SK-N-SH treated with all-trans-retinoic acid at 6 μM for 48 hours (cell line): ENCODE measurements around the gene DOK5.

Source experiments
- ATAC-seq: fragments of 200-7000 bp; cut with Tn5 transposase; 3 replicates; pipeline ENCODE4 v1.9.1; 2020; ENCODE audit warnings: mild to moderate bottlenecking, moderate library complexity
- ARNTL ChIP-seq: fragments of 450-650 bp; formaldehyde crosslinking; IDR thresholded peaks from 2 replicates; pipeline ENCODE4 v1.5.0; 2020; ENCODE audit warnings: low read depth, mild to moderate bottlenecking, moderate library complexity, borderline replicate concordance
- CSDC2 ChIP-seq: fragments of 250-450 bp; sonication (Bioruptor Pico); IDR thresholded peaks from 2 replicates; pipeline ENCODE4 v1.5.0; 2020; ENCODE audit warnings: mild to moderate bottlenecking, moderate library complexity
- ESRRG ChIP-seq: fragments of 250-450 bp; sonication (Bioruptor Pico); IDR thresholded peaks from 2 replicates; pipeline ENCODE4 v1.6.1; 2021; ENCODE audit warnings: mild to moderate bottlenecking
- ISL1 ChIP-seq: fragments of 250-450 bp; sonication (Bioruptor Pico); IDR thresholded peaks from 2 replicates; pipeline ENCODE4 v2.1.2; 2022; ENCODE audit warnings: mild to moderate bottlenecking, moderate library complexity
- OSR1 ChIP-seq: fragments of 250-450 bp; sonication (Bioruptor Pico); IDR thresholded peaks from 2 replicates; pipeline ENCODE4 v1.8.0; 2022; ENCODE audit warnings: moderate library complexity, mild to moderate bottlenecking, inconsistent platforms
- RARB ChIP-seq: fragments of 250-450 bp; sonication (Bioruptor Pico); IDR thresholded peaks from 2 replicates; pipeline ENCODE4 v1.8.0; 2021; ENCODE audit warnings: mild to moderate bottlenecking, moderate library complexity
- SNAI2 ChIP-seq: fragments of 250-450 bp; sonication (Bioruptor Pico); IDR thresholded peaks from 2 replicates; pipeline ENCODE4 v1.5.0; 2020; ENCODE audit warnings: mild to moderate bottlenecking, moderate library complexity
- TCF4 ChIP-seq: fragments of 250-450 bp; sonication (Bioruptor Pico); IDR thresholded peaks from 2 replicates; pipeline ENCODE4 v1.8.0; 2021; ENCODE audit warnings: mild to moderate bottlenecking, moderate library complexity, borderline replicate concordance
- TOX ChIP-seq: fragments of 250-450 bp; sonication (Bioruptor Pico); IDR thresholded peaks from 2 replicates; pipeline ENCODE4 v1.8.0; 2021; ENCODE audit warnings: mild to moderate bottlenecking, moderate library complexity, borderline replicate concordance
- ZC3H10 ChIP-seq: fragments of 250-450 bp; sonication (Bioruptor Pico); IDR thresholded peaks from 2 replicates; pipeline ENCODE4 v1.5.1; 2021; ENCODE audit warnings: mild to moderate bottlenecking, moderate library complexity
- ZFP3 ChIP-seq: fragments of 250-450 bp; sonication (Bioruptor Pico); IDR thresholded peaks from 2 replicates; pipeline ENCODE4 v1.5.0; 2020; ENCODE audit warnings: mild to moderate bottlenecking, moderate library complexity
- ZFP30 ChIP-seq: fragments of 450-650 bp; formaldehyde crosslinking; IDR thresholded peaks from 2 replicates; pipeline ENCODE4 v1.5.0; 2022; ENCODE audit warnings: mild to moderate bottlenecking, moderate library complexity
- ZNF565 ChIP-seq: fragments of 450-650 bp; formaldehyde crosslinking; conservative IDR thresholded peaks from 2 replicates; pipeline ENCODE4 v1.5.0; 2020; ENCODE audit warnings: low read depth, mild to moderate bottlenecking, moderate library complexity
- ZNF70 ChIP-seq: fragments of 450-650 bp; formaldehyde crosslinking; IDR thresholded peaks from 2 replicates; pipeline ENCODE4 v1.5.0; 2020; ENCODE audit warnings: mild to moderate bottlenecking, moderate library complexity
- ZNF8 ChIP-seq: fragments of 450-650 bp; formaldehyde crosslinking; IDR thresholded peaks from 2 replicates; pipeline ENCODE4 v1.5.0; 2020; ENCODE audit warnings: mild to moderate bottlenecking, moderate library complexity
- TF ChIP-seq, protein P1 (sequence below): fragments of 250-450 bp; sonication (Bioruptor Pico); IDR thresholded peaks from 2 replicates; pipeline ENCODE4 v1.8.0; 2020; ENCODE audit warnings: mild to moderate bottlenecking, moderate library complexity, borderline replicate concordance
- TF ChIP-seq, protein P2 (sequence below): fragments of 250-450 bp; sonication (Bioruptor Pico); IDR thresholded peaks from 2 replicates; pipeline ENCODE4 v1.8.0; 2021; ENCODE audit warnings: low read depth, mild to moderate bottlenecking, moderate library complexity, borderline replicate concordance
- TF ChIP-seq, protein P3 (sequence below): fragments of 250-450 bp; sonication (Bioruptor Pico); IDR thresholded peaks from 2 replicates; pipeline ENCODE4 v1.5.1; 2020; ENCODE audit warnings: low read depth, mild to moderate bottlenecking, moderate library complexity
- TF ChIP-seq, protein P4 (sequence below): fragments of 250-450 bp; sonication (Bioruptor Pico); IDR thresholded peaks from 2 replicates; pipeline ENCODE4 v1.5.0; 2020; ENCODE audit warnings: mild to moderate bottlenecking, moderate library complexity

The DOK5 gene

DNA sequence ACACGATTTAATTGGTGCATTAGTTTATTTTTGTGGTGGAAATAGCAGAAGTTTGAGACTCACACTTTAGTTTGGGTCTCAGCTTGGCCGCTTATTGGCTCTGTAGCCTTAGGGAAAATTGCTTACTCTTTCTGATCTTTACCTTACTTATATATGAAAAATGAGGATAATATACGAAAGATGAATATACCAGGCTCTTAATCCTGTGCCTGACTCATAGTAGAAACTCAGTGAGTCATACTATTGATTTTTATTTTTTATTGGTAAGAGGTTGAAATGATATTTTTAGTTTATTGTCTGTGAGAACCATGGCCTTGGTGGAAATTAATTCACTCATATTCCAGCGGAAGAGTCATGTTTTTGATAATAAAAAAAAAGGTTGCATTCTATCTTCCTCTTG lies 11.2 kb downstream of the DOK5 start (continued):
- TF ChIP-seq, protein P1, sequence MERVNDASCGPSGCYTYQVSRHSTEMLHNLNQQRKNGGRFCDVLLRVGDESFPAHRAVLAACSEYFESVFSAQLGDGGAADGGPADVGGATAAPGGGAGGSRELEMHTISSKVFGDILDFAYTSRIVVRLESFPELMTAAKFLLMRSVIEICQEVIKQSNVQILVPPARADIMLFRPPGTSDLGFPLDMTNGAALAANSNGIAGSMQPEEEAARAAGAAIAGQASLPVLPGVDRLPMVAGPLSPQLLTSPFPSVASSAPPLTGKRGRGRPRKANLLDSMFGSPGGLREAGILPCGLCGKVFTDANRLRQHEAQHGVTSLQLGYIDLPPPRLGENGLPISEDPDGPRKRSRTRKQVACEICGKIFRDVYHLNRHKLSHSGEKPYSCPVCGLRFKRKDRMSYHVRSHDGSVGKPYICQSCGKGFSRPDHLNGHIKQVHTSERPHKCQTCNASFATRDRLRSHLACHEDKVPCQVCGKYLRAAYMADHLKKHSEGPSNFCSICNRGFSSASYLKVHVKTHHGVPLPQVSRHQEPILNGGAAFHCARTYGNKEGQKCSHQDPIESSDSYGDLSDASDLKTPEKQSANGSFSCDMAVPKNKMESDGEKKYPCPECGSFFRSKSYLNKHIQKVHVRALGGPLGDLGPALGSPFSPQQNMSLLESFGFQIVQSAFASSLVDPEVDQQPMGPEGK (CRISPR knock-in tag): no peak
- TF ChIP-seq ZNF565 (CRISPR knock-in tag) (no peak), TOX (no peak)
- TF ChIP-seq, all 23 proteins: peak for 0

DNA sequence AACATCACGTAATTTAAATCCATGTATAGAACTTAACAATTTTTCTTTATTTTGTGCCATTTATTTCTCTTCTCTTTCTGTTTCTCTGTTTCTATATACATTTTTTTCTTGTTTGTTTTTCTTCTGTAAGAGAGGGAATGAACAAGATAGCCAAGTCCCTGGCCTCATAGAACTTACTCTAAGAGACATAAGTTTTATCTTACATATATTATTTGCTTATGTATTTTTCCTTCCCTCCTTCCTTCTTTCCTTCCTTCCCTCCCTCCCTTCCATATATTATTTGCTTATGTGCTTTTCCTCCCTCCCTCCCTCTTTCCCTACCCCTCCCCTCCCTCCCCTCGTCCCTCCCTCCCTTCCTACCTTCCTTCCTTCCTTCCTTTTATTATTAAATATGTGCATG lies 13.0 kb downstream of the DOK5 start:
- TF ChIP-seq, protein P2, sequence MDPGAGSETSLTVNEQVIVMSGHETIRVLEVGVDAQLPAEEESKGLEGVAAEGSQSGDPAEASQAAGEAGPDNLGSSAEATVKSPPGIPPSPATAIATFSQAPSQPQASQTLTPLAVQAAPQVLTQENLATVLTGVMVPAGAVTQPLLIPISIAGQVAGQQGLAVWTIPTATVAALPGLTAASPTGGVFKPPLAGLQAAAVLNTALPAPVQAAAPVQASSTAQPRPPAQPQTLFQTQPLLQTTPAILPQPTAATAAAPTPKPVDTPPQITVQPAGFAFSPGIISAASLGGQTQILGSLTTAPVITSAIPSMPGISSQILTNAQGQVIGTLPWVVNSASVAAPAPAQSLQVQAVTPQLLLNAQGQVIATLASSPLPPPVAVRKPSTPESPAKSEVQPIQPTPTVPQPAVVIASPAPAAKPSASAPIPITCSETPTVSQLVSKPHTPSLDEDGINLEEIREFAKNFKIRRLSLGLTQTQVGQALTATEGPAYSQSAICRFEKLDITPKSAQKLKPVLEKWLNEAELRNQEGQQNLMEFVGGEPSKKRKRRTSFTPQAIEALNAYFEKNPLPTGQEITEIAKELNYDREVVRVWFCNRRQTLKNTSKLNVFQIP (CRISPR knock-in tag): no peak
- no peak for TF ChIP-seq ARNTL
- no peak for TF ChIP-seq TCF4 (CRISPR knock-in tag)
- TF ChIP-seq ISL1 (CRISPR knock-in tag): no peak
- TF ChIP-seq ZFP3: no peak
- ATAC-seq: no peak

DNA sequence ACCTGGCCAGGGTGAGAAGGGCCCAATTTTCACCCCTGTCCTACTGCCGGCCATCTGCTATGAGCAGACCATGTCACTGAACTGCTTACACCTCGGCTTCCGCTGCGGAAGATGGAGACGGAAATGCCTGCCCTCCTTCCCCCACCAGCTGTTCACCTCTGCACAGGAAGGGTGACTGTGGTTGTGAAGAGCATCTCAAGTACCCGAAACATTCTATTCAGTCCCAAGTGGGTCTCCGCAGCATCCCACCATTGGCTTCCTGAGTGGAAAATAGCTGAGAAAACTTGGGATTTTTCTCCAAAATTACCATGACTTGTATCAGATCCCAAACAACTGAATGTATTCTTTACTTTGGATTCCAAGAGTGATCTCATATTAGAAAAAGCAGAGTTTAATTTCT lies 16.1 kb downstream of the DOK5 start:
- no peak for ATAC-seq
- TF ChIP-seq OSR1 (CRISPR knock-in tag) (no peak), TOX (no peak), ZNF70 (CRISPR knock-in tag) (no peak), ESRRG (CRISPR knock-in tag) (no peak), RARB (no peak), CSDC2 (CRISPR knock-in tag) (no peak), TCF4 (CRISPR knock-in tag) (no peak), ZNF8 (CRISPR knock-in tag) (no peak), SNAI2 (CRISPR knock-in tag) (no peak), ARNTL (no peak), ZC3H10 (CRISPR knock-in tag) (no peak), ZNF565 (CRISPR knock-in tag) (no peak), ZFP30 (CRISPR knock-in tag) (no peak)
- TF ChIP-seq, protein P3, sequence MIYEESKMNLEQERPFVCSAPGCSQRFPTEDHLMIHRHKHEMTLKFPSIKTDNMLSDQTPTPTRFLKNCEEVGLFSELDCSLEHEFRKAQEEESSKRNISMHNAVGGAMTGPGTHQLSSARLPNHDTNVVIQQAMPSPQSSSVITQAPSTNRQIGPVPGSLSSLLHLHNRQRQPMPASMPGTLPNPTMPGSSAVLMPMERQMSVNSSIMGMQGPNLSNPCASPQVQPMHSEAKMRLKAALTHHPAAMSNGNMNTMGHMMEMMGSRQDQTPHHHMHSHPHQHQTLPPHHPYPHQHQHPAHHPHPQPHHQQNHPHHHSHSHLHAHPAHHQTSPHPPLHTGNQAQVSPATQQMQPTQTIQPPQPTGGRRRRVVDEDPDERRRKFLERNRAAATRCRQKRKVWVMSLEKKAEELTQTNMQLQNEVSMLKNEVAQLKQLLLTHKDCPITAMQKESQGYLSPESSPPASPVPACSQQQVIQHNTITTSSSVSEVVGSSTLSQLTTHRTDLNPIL: no peak
- TF ChIP-seq, protein P4, sequence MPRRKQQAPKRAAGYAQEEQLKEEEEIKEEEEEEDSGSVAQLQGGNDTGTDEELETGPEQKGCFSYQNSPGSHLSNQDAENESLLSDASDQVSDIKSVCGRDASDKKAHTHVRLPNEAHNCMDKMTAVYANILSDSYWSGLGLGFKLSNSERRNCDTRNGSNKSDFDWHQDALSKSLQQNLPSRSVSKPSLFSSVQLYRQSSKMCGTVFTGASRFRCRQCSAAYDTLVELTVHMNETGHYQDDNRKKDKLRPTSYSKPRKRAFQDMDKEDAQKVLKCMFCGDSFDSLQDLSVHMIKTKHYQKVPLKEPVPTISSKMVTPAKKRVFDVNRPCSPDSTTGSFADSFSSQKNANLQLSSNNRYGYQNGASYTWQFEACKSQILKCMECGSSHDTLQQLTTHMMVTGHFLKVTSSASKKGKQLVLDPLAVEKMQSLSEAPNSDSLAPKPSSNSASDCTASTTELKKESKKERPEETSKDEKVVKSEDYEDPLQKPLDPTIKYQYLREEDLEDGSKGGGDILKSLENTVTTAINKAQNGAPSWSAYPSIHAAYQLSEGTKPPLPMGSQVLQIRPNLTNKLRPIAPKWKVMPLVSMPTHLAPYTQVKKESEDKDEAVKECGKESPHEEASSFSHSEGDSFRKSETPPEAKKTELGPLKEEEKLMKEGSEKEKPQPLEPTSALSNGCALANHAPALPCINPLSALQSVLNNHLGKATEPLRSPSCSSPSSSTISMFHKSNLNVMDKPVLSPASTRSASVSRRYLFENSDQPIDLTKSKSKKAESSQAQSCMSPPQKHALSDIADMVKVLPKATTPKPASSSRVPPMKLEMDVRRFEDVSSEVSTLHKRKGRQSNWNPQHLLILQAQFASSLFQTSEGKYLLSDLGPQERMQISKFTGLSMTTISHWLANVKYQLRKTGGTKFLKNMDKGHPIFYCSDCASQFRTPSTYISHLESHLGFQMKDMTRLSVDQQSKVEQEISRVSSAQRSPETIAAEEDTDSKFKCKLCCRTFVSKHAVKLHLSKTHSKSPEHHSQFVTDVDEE: no peak
- TF ChIP-seq, protein P1 (CRISPR knock-in tag): no peak
- TF ChIP-seq, protein P2 (CRISPR knock-in tag): no peak
